GM12892 (cell line): Measurements from ENCODE around the gene F8.

ENCODE experiments used
- POLR2A ChIP-seq: IDR thresholded peaks from 2 replicates; pipeline ENCODE4 v1.6.1; 2011; ENCODE audit warnings: low read depth, low read length, control low read depth
- POLR2AphosphoS5 ChIP-seq: IDR thresholded peaks from 2 replicates; pipeline ENCODE4 v1.6.1; 2011; ENCODE audit warnings: low read depth, low read length, control low read depth

DNA sequence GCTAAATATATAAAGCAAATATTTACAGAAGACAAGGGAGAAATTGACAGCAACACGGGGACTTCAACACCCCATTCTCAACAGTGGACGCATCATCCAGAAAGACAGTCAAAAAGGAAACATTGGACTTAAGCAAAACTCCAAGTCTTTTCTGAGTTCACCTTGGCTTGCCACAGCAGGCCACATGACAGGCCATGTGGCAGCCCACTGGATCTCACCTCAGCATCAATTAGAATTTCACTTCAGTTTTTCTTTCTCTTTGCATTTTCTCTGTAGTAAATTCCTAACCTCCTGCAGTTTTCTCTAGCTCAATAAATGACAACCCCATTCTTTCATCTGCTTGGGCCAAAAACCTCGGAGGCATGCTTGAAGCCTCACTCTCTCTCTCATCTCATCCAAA lies 200.5 kb downstream of the F8 start:
- no peak for TF ChIP-seq POLR2A
- no peak for TF ChIP-seq POLR2AphosphoS5
